ENCODE measurements around the gene MCM7. TPM values are rescaled to one million over a fixed set of nuclear protein-coding genes. Genes with fewer than 3 reads are reported as not detected.

MCM7 gene
- total and polyA plus RNA-seq, 2 of the 13 experiments (the other 11 are each of a cell fraction or from before 2014, with no cell fraction given), result 84.5 to 214 TPM

DNA sequence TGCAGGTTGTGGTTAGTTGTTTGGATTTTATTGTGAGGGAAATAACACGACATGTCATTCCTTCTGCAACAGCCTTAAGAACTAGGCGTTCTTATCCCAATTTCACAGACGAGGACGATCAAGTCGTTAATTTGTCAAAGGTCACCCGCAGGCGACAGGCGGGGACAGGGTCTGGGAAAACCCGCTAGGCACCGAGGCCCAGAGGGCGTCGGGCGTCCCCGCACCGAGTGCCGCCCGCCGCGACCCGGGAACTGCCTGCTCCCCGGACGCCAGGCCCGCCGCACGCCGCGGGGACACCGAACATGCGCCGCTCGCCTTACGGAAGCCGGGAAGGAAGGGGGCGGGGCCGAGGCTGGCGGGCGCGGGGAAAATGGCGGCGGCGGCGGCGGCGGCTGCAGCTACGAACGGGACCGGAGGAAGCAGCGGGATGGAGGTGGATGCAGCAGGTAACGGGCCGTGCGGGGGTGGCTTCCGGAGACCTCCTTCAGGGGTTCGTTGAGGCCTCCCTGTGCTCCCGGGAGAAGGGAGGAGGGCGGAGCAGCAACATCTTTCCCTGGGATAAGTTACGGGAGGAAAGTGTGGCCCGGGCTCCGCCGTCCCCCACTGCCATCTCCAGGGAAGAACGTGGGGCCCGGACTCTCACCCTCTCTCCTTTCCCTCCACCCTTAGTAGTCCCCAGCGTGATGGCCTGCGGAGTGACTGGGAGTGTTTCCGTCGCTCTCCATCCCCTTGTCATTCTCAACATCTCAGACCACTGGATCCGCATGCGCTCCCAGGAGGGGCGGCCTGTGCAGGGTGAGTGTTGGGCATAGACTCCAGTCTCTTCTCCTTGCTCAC, 12.4 kb downstream of the MCM7 start, which contains the start of gene COPS6 (continued):
- TF ChIP-seq ZNF343 (CRISPR knock-in tag; IDR thresholded peaks at IDR 0.05) (0 out of 2 replicates have a peak, but pooled peaks have one; percentile 76), ZNF768 (CRISPR knock-in tag; IDR thresholded peaks at IDR 0.05) (peak; percentile 83; the same call in 1 of the 2 replicates), ZNF24 (IDR thresholded peaks at IDR 0.05) (no peak), SUZ12 (IDR thresholded peaks at IDR 0.05; ENCODE audit: low read depth, low read length) (no peak), ZNF543 (CRISPR knock-in tag; IDR thresholded peaks at IDR 0.05) (peak; percentile 92), ZNF678 (CRISPR knock-in tag; IDR thresholded peaks at IDR 0.05) (peak; percentile 96; the same call in 1 of the 2 replicates), ZNF33A (CRISPR knock-in tag; IDR thresholded peaks at IDR 0.05; ENCODE audit: borderline replicate concordance) (no peak), MXD4 (CRISPR knock-in tag; IDR thresholded peaks at IDR 0.05) (peak; percentile 97), AGO1 (IDR thresholded peaks at IDR 0.05; ENCODE audit: low read depth, low read length, poor library complexity, severe bottlenecking) (peak; percentile 42), EHMT2 (IDR thresholded peaks at IDR 0.05; ENCODE audit: borderline replicate concordance, low read depth, low read length) (no peak), HDAC6 (IDR thresholded peaks at IDR 0.05; ENCODE audit: low read depth, low read length) (no peak), ZNF121 (CRISPR knock-in tag; IDR thresholded peaks at IDR 0.05) (peak; percentile 24; the same call in 1 of the 2 replicates), HDAC1 (CRISPR knock-in tag; IDR thresholded peaks at IDR 0.05) (peak; percentile 90)
- TF ChIP-seq, protein P1, sequence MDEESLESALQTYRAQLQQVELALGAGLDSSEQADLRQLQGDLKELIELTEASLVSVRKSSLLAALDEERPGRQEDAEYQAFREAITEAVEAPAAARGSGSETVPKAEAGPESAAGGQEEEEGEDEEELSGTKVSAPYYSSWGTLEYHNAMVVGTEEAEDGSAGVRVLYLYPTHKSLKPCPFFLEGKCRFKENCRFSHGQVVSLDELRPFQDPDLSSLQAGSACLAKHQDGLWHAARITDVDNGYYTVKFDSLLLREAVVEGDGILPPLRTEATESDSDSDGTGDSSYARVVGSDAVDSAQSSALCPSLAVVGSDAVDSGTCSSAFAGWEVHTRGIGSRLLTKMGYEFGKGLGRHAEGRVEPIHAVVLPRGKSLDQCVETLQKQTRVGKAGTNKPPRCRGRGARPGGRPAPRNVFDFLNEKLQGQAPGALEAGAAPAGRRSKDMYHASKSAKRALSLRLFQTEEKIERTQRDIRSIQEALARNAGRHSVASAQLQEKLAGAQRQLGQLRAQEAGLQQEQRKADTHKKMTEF (CRISPR knock-in tag; IDR thresholded peaks at IDR 0.05), result peak; percentile 95
- TF ChIP-seq, protein P2, sequence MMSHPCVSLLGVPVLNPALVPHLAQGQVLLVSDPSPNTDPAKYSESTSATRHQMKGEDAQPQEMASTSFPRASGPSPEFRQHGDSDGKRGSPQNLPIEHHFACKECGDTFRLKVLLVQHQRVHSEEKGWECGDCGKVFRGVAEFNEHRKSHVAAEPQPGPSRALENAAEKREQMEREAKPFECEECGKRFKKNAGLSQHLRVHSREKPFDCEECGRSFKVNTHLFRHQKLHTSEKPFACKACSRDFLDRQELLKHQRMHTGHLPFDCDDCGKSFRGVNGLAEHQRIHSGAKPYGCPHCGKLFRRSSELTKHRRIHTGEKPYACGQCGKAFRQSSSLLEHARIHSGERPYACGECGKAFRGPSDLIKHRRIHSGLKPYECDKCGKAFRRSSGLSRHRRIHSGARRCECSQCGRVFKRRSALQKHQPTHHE (CRISPR knock-in tag; IDR thresholded peaks at IDR 0.05; ENCODE audit: borderline replicate concordance), result peak; percentile 84
- TF ChIP-seq, protein P3, sequence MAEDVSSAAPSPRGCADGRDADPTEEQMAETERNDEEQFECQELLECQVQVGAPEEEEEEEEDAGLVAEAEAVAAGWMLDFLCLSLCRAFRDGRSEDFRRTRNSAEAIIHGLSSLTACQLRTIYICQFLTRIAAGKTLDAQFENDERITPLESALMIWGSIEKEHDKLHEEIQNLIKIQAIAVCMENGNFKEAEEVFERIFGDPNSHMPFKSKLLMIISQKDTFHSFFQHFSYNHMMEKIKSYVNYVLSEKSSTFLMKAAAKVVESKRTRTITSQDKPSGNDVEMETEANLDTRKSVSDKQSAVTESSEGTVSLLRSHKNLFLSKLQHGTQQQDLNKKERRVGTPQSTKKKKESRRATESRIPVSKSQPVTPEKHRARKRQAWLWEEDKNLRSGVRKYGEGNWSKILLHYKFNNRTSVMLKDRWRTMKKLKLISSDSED (CRISPR knock-in tag; IDR thresholded peaks at IDR 0.05), result peak; percentile 85
- TF ChIP-seq, protein P4, sequence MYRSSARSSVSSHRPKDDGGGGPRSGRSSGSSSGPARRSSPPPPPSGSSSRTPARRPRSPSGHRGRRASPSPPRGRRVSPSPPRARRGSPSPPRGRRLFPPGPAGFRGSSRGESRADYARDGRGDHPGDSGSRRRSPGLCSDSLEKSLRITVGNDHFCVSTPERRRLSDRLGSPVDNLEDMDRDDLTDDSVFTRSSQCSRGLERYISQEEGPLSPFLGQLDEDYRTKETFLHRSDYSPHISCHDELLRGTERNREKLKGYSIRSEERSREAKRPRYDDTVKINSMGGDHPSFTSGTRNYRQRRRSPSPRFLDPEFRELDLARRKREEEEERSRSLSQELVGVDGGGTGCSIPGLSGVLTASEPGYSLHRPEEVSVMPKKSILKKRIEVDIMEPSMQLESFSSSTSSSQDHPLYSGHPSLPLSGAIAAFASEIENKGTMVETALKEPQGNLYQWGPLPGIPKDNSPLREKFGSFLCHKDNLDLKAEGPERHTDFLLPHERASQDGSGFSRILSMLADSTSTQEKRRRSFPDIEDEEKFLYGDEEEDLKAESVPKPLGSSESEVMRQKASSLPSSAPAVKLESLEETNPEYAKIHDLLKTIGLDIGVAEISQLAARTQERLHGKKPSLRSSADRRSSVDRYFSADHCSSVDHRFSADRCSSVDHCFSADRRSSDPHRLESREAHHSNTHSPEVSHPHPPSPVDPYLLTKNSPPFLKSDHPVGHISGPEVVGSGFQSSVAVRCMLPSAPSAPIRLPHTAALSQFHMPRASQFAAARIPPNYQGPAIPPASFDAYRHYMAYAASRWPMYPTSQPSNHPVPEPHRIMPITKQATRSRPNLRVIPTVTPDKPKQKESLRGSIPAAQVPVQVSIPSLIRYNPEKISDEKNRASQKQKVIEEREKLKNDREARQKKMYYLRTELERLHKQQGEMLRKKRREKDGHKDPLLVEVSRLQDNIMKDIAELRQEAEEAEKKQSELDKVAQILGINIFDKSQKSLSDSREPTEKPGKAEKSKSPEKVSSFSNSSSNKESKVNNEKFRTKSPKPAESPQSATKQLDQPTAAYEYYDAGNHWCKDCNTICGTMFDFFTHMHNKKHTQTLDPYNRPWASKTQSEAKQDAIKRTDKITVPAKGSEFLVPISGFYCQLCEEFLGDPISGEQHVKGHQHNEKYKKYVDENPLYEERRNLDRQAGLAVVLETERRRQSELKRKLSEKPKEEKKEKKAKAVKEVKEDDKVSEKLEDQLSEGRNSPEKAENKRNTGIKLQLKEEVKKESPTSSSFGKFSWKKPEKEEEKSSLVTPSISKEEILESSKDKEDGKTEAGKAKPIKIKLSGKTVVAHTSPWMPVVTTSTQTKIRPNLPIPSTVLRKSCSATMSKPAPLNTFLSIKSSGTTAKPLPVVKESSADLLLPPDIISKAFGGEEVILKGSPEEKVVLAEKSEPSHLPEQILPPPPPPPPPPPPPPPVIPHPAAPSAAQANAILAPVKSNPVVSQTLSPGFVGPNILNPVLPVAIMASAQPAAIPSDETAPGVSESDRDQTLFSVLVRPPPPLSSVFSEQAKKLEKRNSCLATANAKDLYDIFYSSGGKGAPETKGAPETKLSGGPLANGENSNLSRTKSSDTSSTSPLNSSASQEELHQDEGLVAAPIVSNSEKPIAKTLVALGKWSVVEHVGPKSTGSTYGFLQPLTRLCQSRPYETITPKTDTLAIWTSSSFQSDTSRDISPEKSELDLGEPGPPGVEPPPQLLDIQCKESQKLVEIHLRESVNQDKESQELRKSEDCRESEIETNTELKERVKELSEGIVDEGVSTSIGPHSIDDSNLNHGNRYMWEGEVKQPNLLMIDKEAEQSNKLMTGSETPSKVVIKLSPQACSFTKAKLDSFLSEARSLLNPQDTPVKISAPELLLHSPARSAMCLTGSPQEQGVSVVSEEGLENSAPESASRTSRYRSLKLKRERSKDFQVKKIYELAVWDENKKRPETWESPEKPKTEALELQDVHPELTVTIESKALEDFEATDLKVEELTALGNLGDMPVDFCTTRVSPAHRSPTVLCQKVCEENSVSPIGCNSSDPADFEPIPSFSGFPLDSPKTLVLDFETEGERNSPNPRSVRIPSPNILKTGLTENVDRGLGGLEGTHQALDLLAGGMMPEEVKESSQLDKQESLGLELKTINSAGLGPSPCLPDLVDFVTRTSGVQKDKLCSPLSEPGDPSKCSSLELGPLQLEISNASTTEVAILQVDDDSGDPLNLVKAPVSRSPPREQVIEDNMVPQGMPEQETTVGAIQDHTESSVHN (CRISPR knock-in tag; IDR thresholded peaks at IDR 0.05), result peak; percentile 94; the same call in 1 of the 2 replicates

All from HepG2 (cell line).